HepG2 (cell line): Measurements from ENCODE around the gene CHRM5. TPM values are rescaled to one million over a fixed set of nuclear protein-coding genes. Genes with fewer than 3 reads are reported as not detected.

ENCODE experiments used
- ATAC-seq: fragments of 200-7000 bp; cut with Tn5 transposase; 3 replicates; pipeline ENCODE4 v1.9.1; 2020; ENCODE audit warnings: mild to moderate bottlenecking, moderate library complexity
- BruUV-seq: library from RNA; stranded (reverse); fragments of 400-500 nt; replicated peaks from 2 replicates; lab custom pipeline; 2021; lab: Mats Ljungman, UMichigan
- CTCF ChIA-PET: fragments of 300-600 bp; formaldehyde crosslinking; extraction: SDS; loops from one replicate; lab custom pipeline; 2021; ENCODE audit warnings: low total read pairs, inconsistent platforms, low intra/inter-chr PET ratio; lab: Yijun Ruan, JAX
- POLR2A ChIA-PET: fragments of 350-600 bp; sonication (Branson Sonifier 250); formaldehyde crosslinking; loops from one replicate; lab custom pipeline; 2020; ENCODE audit warnings: antibody characterized with exemption, inconsistent platforms; lab: Yijun Ruan, JAX
- DNase-seq: peaks from one replicate; pipeline ENCODE4 v3.0.0-alpha.2; 2015; ENCODE audit warnings: low spot score
- FAIRE-seq: peaks from 3 replicates; lab custom pipeline; 2011; peaks lifted over from hg19 to GRCh38; lab: Jason Lieb, UNC
- H2AFZ ChIP-seq: one replicate; pipeline ENCODE4 v1.6.1; 2011; ENCODE audit warnings: low read length, inconsistent platforms
- H3K27ac ChIP-seq: fragments of 300-600 bp; 3 replicates; pipeline ENCODE4 v1.8.0; 2011; ENCODE audit warnings: mixed run types, mild to moderate bottlenecking, mixed read lengths, low read length, inconsistent platforms; ENCODE audit not compliant: insufficient read depth; ENCODE audit errors: extremely low read length
- H3K27me3 ChIP-seq, 2 experiments: fragments of 200-600 bp in 1 of 2; 2 replicates in 1 of 2; 3 replicates in 1 of 2; pipeline versions ENCODE4 v1.6.0 to v1.8.0; 2011; ENCODE audit warnings: low read length in 2 of 2, mild to moderate bottlenecking in 2 of 2, moderate library complexity in 2 of 2, inconsistent platforms in 1 of 2; ENCODE audit not compliant: insufficient read depth in 2 of 2, control insufficient read depth in 1 of 2
- H3K36me3 ChIP-seq, 2 experiments: fragments of 200-600 bp in 1 of 2; replicated peaks in 1 of 2; 2 replicates in 1 of 2; 3 replicates in 1 of 2; pipeline versions ENCODE4 v1.5.1 to v1.8.0; 2011; ENCODE audit warnings: low read length in 2 of 2, inconsistent platforms in 1 of 2; ENCODE audit not compliant: insufficient read depth in 2 of 2, control insufficient read depth in 1 of 2
- H3K4me1 ChIP-seq: 2 replicates; pipeline ENCODE4 v1.5.1; 2012; ENCODE audit warnings: low read length, inconsistent platforms; ENCODE audit not compliant: insufficient read depth
- H3K4me2 ChIP-seq: 2 replicates; pipeline ENCODE4 v1.6.0; 2011; ENCODE audit warnings: low read depth, low read length, inconsistent platforms
- H3K4me3 ChIP-seq, 3 experiments: fragments of 200-600 bp in 1 of 3; sonication (generic), shearing (Covaris generic) in 1 of 3; replicated peaks in 1 of 3; 2 replicates each; pipeline ENCODE4 v1.5.1; 2011 to 2016; ENCODE audit warnings: low read length in 3 of 3, inconsistent platforms in 2 of 3, low read depth in 2 of 3, mild to moderate bottlenecking in 2 of 3, control low read depth in 1 of 3, mixed read lengths in 1 of 3; ENCODE audit not compliant: insufficient read depth in 1 of 3
- H3K79me2 ChIP-seq: one replicate; pipeline ENCODE4 v1.6.1; 2011; ENCODE audit warnings: low read length, inconsistent platforms; ENCODE audit not compliant: insufficient read depth
- H3K9ac ChIP-seq: 2 replicates; pipeline ENCODE4 v1.6.0; 2011; ENCODE audit warnings: mild to moderate bottlenecking, low read depth, low read length, inconsistent platforms; ENCODE audit not compliant: insufficient read depth
- H3K9me3 ChIP-seq: 2 replicates; pipeline ENCODE4 v1.5.1; 2012; ENCODE audit warnings: mild to moderate bottlenecking, low read length
- H4K20me1 ChIP-seq: 2 replicates; pipeline ENCODE4 v1.6.0; 2011; ENCODE audit warnings: inconsistent platforms, mild to moderate bottlenecking, low read length, moderate library complexity; ENCODE audit not compliant: insufficient read depth
- CEBPG ChIP-seq: IDR thresholded peaks from 2 replicates; pipeline ENCODE4 v1.6.1; 2016
- CREM ChIP-seq, 2 experiments: sonication (generic) in 1 of 2; formaldehyde crosslinking in 1 of 2; IDR thresholded peaks; 2 replicates each; pipeline versions ENCODE4 v1.4.0 to v1.6.1; 2016 to 2020; ENCODE audit warnings: antibody characterized with exemption in 1 of 2, mild to moderate bottlenecking in 1 of 2, missing genetic modification reagents in 1 of 2
- FOXA3 ChIP-seq: IDR thresholded peaks from 2 replicates; pipeline ENCODE4 v1.6.1; 2016; ENCODE audit warnings: missing genetic modification reagents, missing compliant biosample characterization
- IRF1 ChIP-seq: sonication (generic); formaldehyde crosslinking; IDR thresholded peaks from 2 replicates; pipeline ENCODE4 v1.4.0; 2020; ENCODE audit warnings: low read depth, mild to moderate bottlenecking, missing genetic modification reagents
- JDP2 ChIP-seq: sonication (generic); formaldehyde crosslinking; IDR thresholded peaks from 2 replicates; pipeline ENCODE4 v1.8.1; 2022; ENCODE audit warnings: missing genetic modification reagents, borderline replicate concordance
- SMC3 ChIP-seq: IDR thresholded peaks from 2 replicates; pipeline ENCODE4 v1.6.1; 2011; ENCODE audit warnings: low read length, improper control_type of control experiment
- TFE3 ChIP-seq: IDR thresholded peaks from 2 replicates; pipeline ENCODE4 v1.6.1; 2016
- ZNF180 ChIP-seq: sonication (generic); formaldehyde crosslinking; IDR thresholded peaks from 2 replicates; pipeline ENCODE4 v1.4.0; 2020; ENCODE audit warnings: low read depth, missing genetic modification reagents, borderline replicate concordance
- ZNF501 ChIP-seq: sonication (generic); formaldehyde crosslinking; IDR thresholded peaks from 2 replicates; pipeline ENCODE4 v1.5.1; 2020; ENCODE audit warnings: mild to moderate bottlenecking, moderate library complexity, missing genetic modification reagents
- ZNF670 ChIP-seq: sonication (generic); formaldehyde crosslinking; IDR thresholded peaks from 2 replicates; pipeline ENCODE4 v1.8.0; 2022; ENCODE audit warnings: mild to moderate bottlenecking, missing genetic modification reagents, borderline replicate concordance
- WGBS: methylation state at CpG from one replicate; pipeline ENCODE4 v1.1.6; 2017; ENCODE audit warnings: low lambda C conversion rate; 5-methylcytosine and 5-hydroxymethylcytosine counted together
- in situ Hi-C: cut with HindIII; loops from 2 replicates; pipeline ENCODE4 v1.10.0; 2017; ENCODE audit warnings: low pct_unique_long_range_greater_than_20kb; ENCODE audit not compliant: extremely low pct_ligation_motif_present
- intact Hi-C: fragments of 100-400 bp; cut with micrococcal nuclease; formaldehyde crosslinking; loops from one replicate; pipeline ENCODE4 v1.10.0; 2022; ENCODE audit not compliant: unreplicated experiment
- polyA plus RNA-seq, 8 experiments: library from polyadenylated mRNA; depleted of rRNA in 3 of 8; stranded (reverse) in 7 of 8; unstranded in 1 of 8; fragments of >200 nt; fragmentation: Illumina TruSeq in 4 of 8; extraction: Trizol in 4 of 8; gene quantifications; 2 replicates each; pipeline versions ENCODE4 v1.2.1 to v1.2.3, GENCODE V29; 2011 to 2016; ENCODE audit warnings: low read depth in 4 of 8, missing spikeins in 1 of 8, mixed read lengths in 1 of 8; ENCODE audit not compliant: insufficient read depth in 1 of 8
- total RNA-seq, 5 experiments: library from RNA; depleted of rRNA; stranded (reverse); fragments of >200 nt; fragmentation: Illumina TruSeq; extraction: Trizol; gene quantifications; 2 replicates each; pipeline ENCODE4 v1.2.3, GENCODE V29; 2016; ENCODE audit warnings: low read depth in 1 of 5

Gene CHRM5
- total and polyA plus RNA-seq, 2 of the 13 experiments (the other 11 are each of a cell fraction or from before 2014, with no cell fraction given), result not detected

- CTCF ChIA-PET, result no interaction called here
Measured at GRCh38 chr15:34013746-34014145, 45.4 kb downstream of the CHRM5 start.

More at GRCh38 chr15:34013746-34014145, 45.4 kb downstream of the CHRM5 start:
- Histone ChIP-seq H3K36me3 (no peaks in the 10 kb centered on the region), H3K27me3 (no peaks in the 10 kb centered on the region), H3K4me2 (no peak overlapping the region), H3K27ac (no peak overlapping the region), H3K4me1 (no peaks in the 10 kb centered on the region), H4K20me1 (no peaks in the 10 kb centered on the region), H2AFZ (no peak overlapping the region), H3K9ac (no peak overlapping the region), H3K79me2 (no peaks in the 10 kb centered on the region), H3K4me3 (no peak overlapping the region), H3K9me3 (no peaks in the 10 kb centered on the region)
- TF ChIP-seq SMC3, result no peak
- no peak for TF ChIP-seq ZNF501 (CRISPR knock-in tag)
- no peak for TF ChIP-seq JDP2 (CRISPR knock-in tag)
- TF ChIP-seq CREM (IDR thresholded peaks at IDR 0.05), result no peak
- TF ChIP-seq CREM (CRISPR knock-in tag; IDR thresholded peaks at IDR 0.05), result no peak
- no peak for TF ChIP-seq ZNF670
- TF ChIP-seq FOXA3 (CRISPR knock-in tag), result no peak
- TF ChIP-seq ZNF180 (CRISPR knock-in tag), result no peak
- no peak for TF ChIP-seq TFE3 (CRISPR knock-in tag)
- no peak for TF ChIP-seq CEBPG (CRISPR knock-in tag)
- no peak for TF ChIP-seq IRF1 (CRISPR knock-in tag)
- intact Hi-C loops, result no loop called here
- in situ Hi-C loops, result no loop called here
- POLR2A ChIA-PET, result no interaction called here
- ATAC-seq, result no peak
- WGBS, result 96% methylated on average over 9 of the region's 9 CpGs
- no peak for FAIRE-seq
- no TSS peak for BruUV-seq
- no peak for DNase-seq
